Epidermal melanocyte (primary cell): ENCODE measurements around the gene SMURF2.

Source experiments
- DNase-seq: peaks from one replicate; pipeline ENCODE4 v3.0.0; 2011; ENCODE audit warnings: low spot score; ENCODE audit not compliant: insufficient read length

Gene SMURF2

GRCh38 chr17:64504769-64505339, 157.3 kb downstream of the SMURF2 start:
- DNase-seq, result no peak

GRCh38 chr17:64503821-64504768, 158.0 kb downstream of the SMURF2 start:
- no peak for DNase-seq

- DNase-seq, result no peak
These were observed 158.8 kb downstream of the SMURF2 start for GRCh38 chr17:64503341-64503740.

GRCh38 chr17:64502809-64503208, 159.3 kb downstream of the SMURF2 start:
- no peak for DNase-seq

GRCh38 chr17:64502021-64502420, 160.1 kb downstream of the SMURF2 start:
- no peak for DNase-seq

GRCh38 chr17:64500862-64501765, 161.0 kb downstream of the SMURF2 start:
- DNase-seq, result no peak

GRCh38 chr17:64500487-64500859, 161.6 kb downstream of the SMURF2 start:
- DNase-seq, result no peak

- no peak for DNase-seq
These were observed 162.2 kb downstream of the SMURF2 start for GRCh38 chr17:64499805-64500486.

- DNase-seq, result no peak
These were observed 163.6 kb downstream of the SMURF2 start for GRCh38 chr17:64498308-64499203.

GRCh38 chr17:64497565-64498035, 164.5 kb downstream of the SMURF2 start:
- no peak for DNase-seq

GRCh38 chr17:64496786-64497564, 165.1 kb downstream of the SMURF2 start, which contains the start of gene POLG2:
TSS of gene POLG2 (minus strand) at chr17:64497054. CDS start at chr17:64496968, 86 bp downstream.
- peak; percentile 81 for DNase-seq

GRCh38 chr17:64496348-64496785, 165.7 kb downstream of the SMURF2 start:
- DNase-seq, result no peak
